SK-N-SH treated with all-trans-retinoic acid at 6 μM for 48 hours (cell line): ENCODE data around the gene ADI1.
"Not testable (repeated sequence)": the region's sequence is repeated elsewhere in the genome, so short reads cannot be mapped to it uniquely, and the experiment has no call there.

Experiments
- ATAC-seq: fragments of 200-7000 bp; cut with Tn5 transposase; 3 replicates; pipeline ENCODE4 v1.9.1; 2020; ENCODE audit warnings: mild to moderate bottlenecking, moderate library complexity
- ARNTL ChIP-seq: fragments of 450-650 bp; formaldehyde crosslinking; IDR thresholded peaks from 2 replicates; pipeline ENCODE4 v1.5.0; 2020; ENCODE audit warnings: low read depth, mild to moderate bottlenecking, moderate library complexity, borderline replicate concordance
- CREB5 ChIP-seq: fragments of 250-450 bp; sonication (Bioruptor Pico); IDR thresholded peaks from 2 replicates; pipeline ENCODE4 v1.5.1; 2020; ENCODE audit warnings: low read depth, mild to moderate bottlenecking, moderate library complexity
- CSDC2 ChIP-seq: fragments of 250-450 bp; sonication (Bioruptor Pico); IDR thresholded peaks from 2 replicates; pipeline ENCODE4 v1.5.0; 2020; ENCODE audit warnings: mild to moderate bottlenecking, moderate library complexity
- CSRNP3 ChIP-seq: fragments of 250-450 bp; sonication (Bioruptor Pico); IDR thresholded peaks from 2 replicates; pipeline ENCODE4 v1.5.1; 2021; ENCODE audit warnings: mild to moderate bottlenecking, moderate library complexity
- ESRRG ChIP-seq: fragments of 250-450 bp; sonication (Bioruptor Pico); IDR thresholded peaks from 2 replicates; pipeline ENCODE4 v1.6.1; 2021; ENCODE audit warnings: mild to moderate bottlenecking
- GLIS3 ChIP-seq: fragments of 250-450 bp; sonication (Bioruptor Pico); IDR thresholded peaks from 2 replicates; pipeline ENCODE4 v1.5.0; 2020; ENCODE audit warnings: mild to moderate bottlenecking, moderate library complexity
- ISL1 ChIP-seq: fragments of 250-450 bp; sonication (Bioruptor Pico); IDR thresholded peaks from 2 replicates; pipeline ENCODE4 v2.1.2; 2022; ENCODE audit warnings: mild to moderate bottlenecking, moderate library complexity
- OSR1 ChIP-seq: fragments of 250-450 bp; sonication (Bioruptor Pico); IDR thresholded peaks from 2 replicates; pipeline ENCODE4 v1.8.0; 2022; ENCODE audit warnings: moderate library complexity, mild to moderate bottlenecking, inconsistent platforms
- PATZ1 ChIP-seq: fragments of 250-450 bp; sonication (Bioruptor Pico); IDR thresholded peaks from 2 replicates; pipeline ENCODE4 v1.8.0; 2020; ENCODE audit warnings: mild to moderate bottlenecking, moderate library complexity, borderline replicate concordance
- POU6F1 ChIP-seq: fragments of 250-450 bp; sonication (Bioruptor Pico); IDR thresholded peaks from 2 replicates; pipeline ENCODE4 v1.8.0; 2021; ENCODE audit warnings: low read depth, mild to moderate bottlenecking, moderate library complexity, borderline replicate concordance
- PPARA ChIP-seq: fragments of 250-450 bp; sonication (Bioruptor Pico); IDR thresholded peaks from 2 replicates; pipeline ENCODE4 v1.5.0; 2020; ENCODE audit warnings: mild to moderate bottlenecking, borderline replicate concordance
- RARB ChIP-seq: fragments of 250-450 bp; sonication (Bioruptor Pico); IDR thresholded peaks from 2 replicates; pipeline ENCODE4 v1.8.0; 2021; ENCODE audit warnings: mild to moderate bottlenecking, moderate library complexity
- SNAI2 ChIP-seq: fragments of 250-450 bp; sonication (Bioruptor Pico); IDR thresholded peaks from 2 replicates; pipeline ENCODE4 v1.5.0; 2020; ENCODE audit warnings: mild to moderate bottlenecking, moderate library complexity
- TCF4 ChIP-seq: fragments of 250-450 bp; sonication (Bioruptor Pico); IDR thresholded peaks from 2 replicates; pipeline ENCODE4 v1.8.0; 2021; ENCODE audit warnings: mild to moderate bottlenecking, moderate library complexity, borderline replicate concordance
- TOX ChIP-seq: fragments of 250-450 bp; sonication (Bioruptor Pico); IDR thresholded peaks from 2 replicates; pipeline ENCODE4 v1.8.0; 2021; ENCODE audit warnings: mild to moderate bottlenecking, moderate library complexity, borderline replicate concordance
- TSHZ2 ChIP-seq: fragments of 250-450 bp; sonication (Bioruptor Pico); IDR thresholded peaks from 2 replicates; pipeline ENCODE4 v1.5.0; 2020; ENCODE audit warnings: mild to moderate bottlenecking, moderate library complexity
- ZC3H10 ChIP-seq: fragments of 250-450 bp; sonication (Bioruptor Pico); IDR thresholded peaks from 2 replicates; pipeline ENCODE4 v1.5.1; 2021; ENCODE audit warnings: mild to moderate bottlenecking, moderate library complexity
- ZFP3 ChIP-seq: fragments of 250-450 bp; sonication (Bioruptor Pico); IDR thresholded peaks from 2 replicates; pipeline ENCODE4 v1.5.0; 2020; ENCODE audit warnings: mild to moderate bottlenecking, moderate library complexity
- ZFP30 ChIP-seq: fragments of 450-650 bp; formaldehyde crosslinking; IDR thresholded peaks from 2 replicates; pipeline ENCODE4 v1.5.0; 2022; ENCODE audit warnings: mild to moderate bottlenecking, moderate library complexity
- ZNF565 ChIP-seq: fragments of 450-650 bp; formaldehyde crosslinking; conservative IDR thresholded peaks from 2 replicates; pipeline ENCODE4 v1.5.0; 2020; ENCODE audit warnings: low read depth, mild to moderate bottlenecking, moderate library complexity
- ZNF8 ChIP-seq: fragments of 450-650 bp; formaldehyde crosslinking; IDR thresholded peaks from 2 replicates; pipeline ENCODE4 v1.5.0; 2020; ENCODE audit warnings: mild to moderate bottlenecking, moderate library complexity

ADI1 gene

GRCh38 chr2:3517948-3518495 lies 1.3 kb downstream of the ADI1 start:
- no peak for ATAC-seq
- TF ChIP-seq TSHZ2 (no peak), CSRNP3 (no peak), ARNTL (no peak), ZFP30 (no peak), GLIS3 (CRISPR knock-in tag) (no peak), OSR1 (CRISPR knock-in tag) (no peak), RARB (CRISPR knock-in tag) (no peak), PATZ1 (no peak), SNAI2 (no peak), CREB5 (no peak), ZFP3 (CRISPR knock-in tag) (no peak), PPARA (CRISPR knock-in tag) (no peak), ZNF565 (CRISPR knock-in tag) (no peak), ESRRG (CRISPR knock-in tag) (no peak), TCF4 (no peak)

- TF ChIP-seq ESRRG (CRISPR knock-in tag) (no peak), GLIS3 (CRISPR knock-in tag) (no peak), ISL1 (CRISPR knock-in tag) (no peak), ZFP30 (no peak), CREB5 (no peak), SNAI2 (no peak), ZNF8 (CRISPR knock-in tag) (no peak), CSRNP3 (no peak), TCF4 (no peak), RARB (CRISPR knock-in tag) (no peak), POU6F1 (CRISPR knock-in tag) (no peak), ZC3H10 (no peak), CSDC2 (CRISPR knock-in tag) (no peak), PATZ1 (no peak), TOX (no peak)
- ATAC-seq = no peak
Measured at GRCh38 chr2:3516831-3517230, 2.5 kb downstream of the ADI1 start.

- not testable (repeated sequence) for ATAC-seq
Measured at GRCh38 chr2:3515438-3515837, 3.9 kb downstream of the ADI1 start.
